Neural cell (in vitro differentiated cells): ENCODE measurements around the gene MICAL2.

ENCODE experiments used
- EP300 ChIP-seq: fragments of 450-650 bp; conservative IDR thresholded peaks from 2 replicates; pipeline ENCODE4 v1.6.1; 2014; ENCODE audit warnings: antibody characterized with exemption, mild to moderate bottlenecking, moderate library complexity; ENCODE audit not compliant: poor library complexity, severe bottlenecking
- EZH2 ChIP-seq: fragments of 200-600, 300-800 bp; shearing (Covaris generic), sonication (generic); IDR thresholded peaks from 2 replicates; pipeline ENCODE4 v1.6.1; 2014; ENCODE audit warnings: antibody characterized with exemption, low read length, borderline replicate concordance, mild to moderate bottlenecking; ENCODE audit not compliant: insufficient read depth, poor library complexity, severe bottlenecking
- POLR2AphosphoS5 ChIP-seq: IDR thresholded peaks from 2 replicates; pipeline ENCODE4 v1.6.1; 2012
- RAD21 ChIP-seq: fragments of 450-650 bp; conservative IDR thresholded peaks from 2 replicates; pipeline ENCODE4 v1.6.1; 2014; ENCODE audit warnings: antibody characterized with exemption, mild to moderate bottlenecking, moderate library complexity
- TAF1 ChIP-seq: IDR thresholded peaks from 2 replicates; pipeline ENCODE4 v1.6.1; 2012; ENCODE audit warnings: low read depth
- TF ChIP-seq, protein P1 (sequence below): fragments of 450-650 bp; IDR thresholded peaks from 2 replicates; pipeline ENCODE4 v1.5.1; 2014; ENCODE audit warnings: antibody characterized with exemption, mild to moderate bottlenecking, moderate library complexity; ENCODE audit not compliant: poor library complexity, severe bottlenecking

DNA sequence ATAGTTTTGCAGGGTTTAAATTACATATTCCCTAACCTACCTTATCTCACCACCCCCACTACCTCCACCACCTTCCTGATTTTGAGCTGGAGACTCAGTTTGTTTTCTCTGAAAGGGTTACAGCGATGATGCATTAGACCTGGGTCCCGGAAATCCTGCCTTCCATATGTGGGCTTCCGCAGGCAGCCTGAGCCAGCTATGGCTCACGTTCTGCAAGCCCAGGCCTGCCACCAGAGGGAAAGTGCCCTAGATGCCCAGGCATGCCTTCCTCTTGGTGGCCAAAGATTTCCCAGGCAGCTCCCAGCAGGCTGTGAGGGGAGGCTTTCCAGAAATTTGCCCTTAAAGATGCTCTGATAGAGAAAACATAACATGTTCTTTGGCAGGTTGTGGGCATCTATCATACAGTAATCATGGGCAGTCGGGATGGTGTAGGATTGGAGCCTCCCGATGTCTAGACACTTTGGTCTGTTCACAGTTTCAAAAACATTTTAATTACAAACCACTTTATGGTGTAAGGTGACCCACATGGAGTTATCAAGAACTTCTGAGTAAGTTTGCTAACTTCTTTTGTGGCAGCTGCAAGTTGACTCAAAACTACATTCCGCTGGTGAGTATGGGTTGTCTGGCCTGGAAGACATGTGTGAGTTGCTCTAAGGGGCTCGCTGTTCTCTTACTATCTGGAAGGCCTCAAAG is 79.3 kb downstream of the MICAL2 start:
- TF ChIP-seq, protein P1, sequence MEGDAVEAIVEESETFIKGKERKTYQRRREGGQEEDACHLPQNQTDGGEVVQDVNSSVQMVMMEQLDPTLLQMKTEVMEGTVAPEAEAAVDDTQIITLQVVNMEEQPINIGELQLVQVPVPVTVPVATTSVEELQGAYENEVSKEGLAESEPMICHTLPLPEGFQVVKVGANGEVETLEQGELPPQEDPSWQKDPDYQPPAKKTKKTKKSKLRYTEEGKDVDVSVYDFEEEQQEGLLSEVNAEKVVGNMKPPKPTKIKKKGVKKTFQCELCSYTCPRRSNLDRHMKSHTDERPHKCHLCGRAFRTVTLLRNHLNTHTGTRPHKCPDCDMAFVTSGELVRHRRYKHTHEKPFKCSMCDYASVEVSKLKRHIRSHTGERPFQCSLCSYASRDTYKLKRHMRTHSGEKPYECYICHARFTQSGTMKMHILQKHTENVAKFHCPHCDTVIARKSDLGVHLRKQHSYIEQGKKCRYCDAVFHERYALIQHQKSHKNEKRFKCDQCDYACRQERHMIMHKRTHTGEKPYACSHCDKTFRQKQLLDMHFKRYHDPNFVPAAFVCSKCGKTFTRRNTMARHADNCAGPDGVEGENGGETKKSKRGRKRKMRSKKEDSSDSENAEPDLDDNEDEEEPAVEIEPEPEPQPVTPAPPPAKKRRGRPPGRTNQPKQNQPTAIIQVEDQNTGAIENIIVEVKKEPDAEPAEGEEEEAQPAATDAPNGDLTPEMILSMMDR: no peak
- TF ChIP-seq POLR2AphosphoS5 (no peak), RAD21 (no peak), TAF1 (no peak), EZH2 (no peak), EP300 (no peak)
